HG03139 (cell line): ENCODE results near the gene DICER1.

ENCODE experiments used
- ATAC-seq: cut with Tn5 transposase; IDR thresholded peaks from one replicate; pipeline ENCODE4 v1.9.1; 2021; ENCODE audit not compliant: unreplicated experiment

DICER1 gene

DNA sequence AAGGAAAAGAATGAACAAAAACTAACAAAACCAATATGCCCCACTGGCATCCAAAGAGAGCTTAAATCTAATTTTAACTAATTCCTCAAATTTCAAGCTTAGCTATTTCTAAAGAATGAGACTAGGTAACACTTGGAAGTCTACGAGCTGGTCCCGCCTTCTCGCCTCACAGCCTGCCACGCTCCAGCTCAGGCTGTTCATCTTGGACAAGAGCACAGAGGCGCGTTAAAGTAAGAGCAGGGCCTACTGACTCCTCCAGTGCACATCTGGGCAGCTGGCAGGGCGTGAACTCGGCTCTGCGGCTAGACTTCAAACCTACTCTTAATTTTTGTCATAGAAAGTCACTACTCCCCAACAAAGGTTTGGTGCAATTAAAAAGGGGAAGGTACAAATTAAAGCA lies 64.6 kb downstream of the DICER1 start:
- no peak for ATAC-seq

DNA sequence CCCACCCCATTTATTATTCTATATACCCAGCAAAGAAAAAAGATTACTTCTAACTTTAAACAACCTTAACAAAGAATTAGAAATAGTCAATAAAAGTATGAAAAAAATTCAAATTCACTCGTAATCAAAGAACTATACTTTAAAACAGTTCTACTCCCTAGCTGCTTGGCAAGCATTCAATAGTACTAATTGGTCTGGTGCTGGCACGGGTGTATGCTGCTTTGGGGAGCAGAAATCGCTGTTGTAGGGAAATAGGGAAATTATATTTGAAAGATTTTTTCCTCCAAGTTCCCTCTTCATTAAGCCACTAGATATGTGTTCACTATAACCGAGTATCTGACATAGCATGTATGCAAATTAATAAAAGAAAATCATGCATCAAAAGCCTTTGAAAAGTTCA lies 65.7 kb downstream of the DICER1 start:
- no peak for ATAC-seq

DNA sequence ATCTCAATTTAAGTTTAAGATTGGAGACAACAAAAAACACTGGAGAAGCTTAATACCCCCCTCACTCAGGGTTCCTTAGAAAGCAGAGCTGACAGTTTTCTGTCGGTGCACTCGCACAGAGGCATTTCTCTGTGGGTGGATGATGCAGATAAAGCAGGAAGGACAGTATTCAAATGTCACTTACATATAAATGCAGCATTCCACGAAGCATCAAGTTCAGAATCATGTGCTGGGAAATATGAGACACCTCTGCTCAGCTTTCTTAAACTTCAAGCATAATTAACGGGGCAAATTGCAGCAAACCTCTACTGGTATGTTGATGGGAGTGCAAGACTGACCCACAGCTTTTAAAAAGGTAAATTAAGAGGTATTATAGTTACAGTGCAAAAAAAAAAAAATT lies 68.7 kb downstream of the DICER1 start:
- ATAC-seq, result no peak

DNA sequence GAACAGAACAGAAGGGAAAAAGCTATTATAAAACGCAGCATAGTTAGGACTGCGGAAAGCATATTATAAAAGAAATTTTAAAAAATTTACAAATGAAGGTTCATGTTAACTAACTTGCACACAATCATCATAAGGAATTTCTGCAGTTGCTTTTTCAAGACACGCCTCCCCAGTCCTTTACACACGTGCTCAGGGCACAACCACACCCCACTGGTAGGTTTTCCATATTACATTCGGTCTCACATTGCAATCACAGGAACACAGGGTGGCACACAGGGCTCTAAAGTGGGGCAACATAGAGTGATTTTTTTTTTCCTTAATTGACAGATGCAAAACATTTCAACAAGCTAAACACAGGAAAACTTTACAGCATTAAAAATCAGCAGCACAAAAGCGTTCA lies 69.7 kb downstream of the DICER1 start:
- no peak for ATAC-seq

DNA sequence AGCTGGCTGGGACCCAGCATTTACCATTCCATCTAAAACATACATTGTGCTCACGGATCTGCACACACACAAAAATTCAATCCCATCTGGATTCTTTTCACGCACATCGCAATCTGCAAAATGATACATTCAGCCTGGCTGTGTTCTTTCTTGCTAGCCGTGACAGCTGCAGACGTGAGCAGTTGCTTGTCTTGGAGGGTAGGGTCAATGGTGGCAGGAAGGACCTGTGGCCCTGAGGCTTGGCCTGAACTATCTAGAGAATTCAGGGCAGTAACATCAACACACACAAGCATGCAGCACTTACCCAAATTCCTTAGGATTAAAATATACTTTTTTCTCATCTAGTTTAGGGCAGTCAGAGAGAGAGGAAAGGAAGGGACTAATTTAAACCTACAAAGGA lies 72.0 kb downstream of the DICER1 start:
- ATAC-seq, result no peak

DNA sequence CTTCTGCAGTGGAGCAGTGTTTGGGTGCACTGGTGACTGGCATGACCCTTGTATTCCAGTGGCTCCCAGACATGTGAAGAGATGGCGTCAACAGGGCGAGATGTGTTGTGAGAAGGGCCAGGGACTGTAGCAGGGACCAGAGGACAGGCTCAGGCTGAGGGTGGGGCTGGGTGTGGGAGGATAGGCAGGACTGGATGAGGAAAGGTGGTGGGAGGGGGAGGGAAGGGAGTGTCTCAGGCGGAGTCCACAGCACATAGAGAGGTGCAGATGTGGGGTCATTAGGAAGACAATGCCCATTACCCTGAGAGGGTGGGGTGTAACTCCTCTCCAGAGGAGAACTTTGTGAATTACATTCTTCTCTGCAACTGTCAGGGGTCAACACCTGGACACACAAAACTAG lies 78.5 kb downstream of the DICER1 start:
- ATAC-seq, result no peak

DNA sequence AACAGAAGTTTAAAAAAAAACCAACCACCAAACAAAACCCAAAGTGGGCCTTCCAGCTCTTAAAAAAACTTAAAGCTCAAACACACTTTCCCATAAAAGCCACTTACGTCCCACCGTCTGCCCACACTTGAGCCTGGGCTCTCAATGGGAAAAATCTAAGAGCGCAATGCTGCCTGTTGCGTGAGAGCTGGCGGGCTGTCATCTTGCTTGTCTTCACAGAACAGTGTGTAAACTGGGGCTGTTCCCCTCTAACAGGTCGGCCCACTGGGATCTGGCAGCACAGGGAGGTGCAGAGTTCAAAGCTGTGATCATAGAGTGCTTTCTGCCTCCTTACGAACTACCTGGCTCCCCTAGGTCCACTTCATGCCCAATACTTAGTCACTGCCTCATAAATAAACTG lies 80.0 kb downstream of the DICER1 start:
- ATAC-seq, result no peak

DNA sequence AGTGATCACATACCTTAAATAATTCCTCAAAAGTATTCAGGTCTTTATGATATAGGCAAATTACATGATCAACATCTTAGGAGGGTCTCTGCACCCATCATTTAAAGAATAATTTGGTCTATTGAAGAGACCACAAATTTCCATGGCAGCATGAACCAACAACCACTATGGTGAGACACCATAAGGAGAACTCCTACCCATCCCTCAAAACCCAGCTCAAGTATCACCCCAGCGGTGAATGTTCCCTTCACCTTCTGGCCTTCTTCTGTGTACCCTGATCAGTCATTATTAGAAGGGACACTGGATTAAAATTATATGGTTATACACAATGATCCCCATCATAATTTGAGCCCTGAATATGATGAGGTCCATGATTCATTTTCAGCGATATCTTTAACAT lies 81.5 kb downstream of the DICER1 start:
- no peak for ATAC-seq

DNA sequence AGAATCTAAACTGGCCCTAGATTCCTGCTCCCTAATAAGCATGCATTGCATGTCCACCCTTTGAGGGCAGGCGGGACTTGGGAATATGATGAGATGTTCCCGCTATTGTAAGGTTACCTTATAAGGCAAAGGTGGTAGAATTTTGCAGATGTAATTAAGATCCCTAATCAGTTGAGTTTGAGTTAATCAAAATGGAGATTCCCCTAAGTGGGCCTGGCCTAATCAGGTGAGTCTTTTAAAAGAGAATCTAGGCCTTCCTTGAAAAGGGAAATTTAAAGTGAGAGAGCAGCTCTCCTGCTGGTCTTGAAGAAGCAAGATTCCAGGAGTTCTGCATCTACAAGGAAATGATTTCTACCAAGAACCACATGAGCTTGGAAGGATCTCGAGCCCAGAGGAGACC lies 83.4 kb downstream of the DICER1 start:
- ATAC-seq, result no peak

DNA sequence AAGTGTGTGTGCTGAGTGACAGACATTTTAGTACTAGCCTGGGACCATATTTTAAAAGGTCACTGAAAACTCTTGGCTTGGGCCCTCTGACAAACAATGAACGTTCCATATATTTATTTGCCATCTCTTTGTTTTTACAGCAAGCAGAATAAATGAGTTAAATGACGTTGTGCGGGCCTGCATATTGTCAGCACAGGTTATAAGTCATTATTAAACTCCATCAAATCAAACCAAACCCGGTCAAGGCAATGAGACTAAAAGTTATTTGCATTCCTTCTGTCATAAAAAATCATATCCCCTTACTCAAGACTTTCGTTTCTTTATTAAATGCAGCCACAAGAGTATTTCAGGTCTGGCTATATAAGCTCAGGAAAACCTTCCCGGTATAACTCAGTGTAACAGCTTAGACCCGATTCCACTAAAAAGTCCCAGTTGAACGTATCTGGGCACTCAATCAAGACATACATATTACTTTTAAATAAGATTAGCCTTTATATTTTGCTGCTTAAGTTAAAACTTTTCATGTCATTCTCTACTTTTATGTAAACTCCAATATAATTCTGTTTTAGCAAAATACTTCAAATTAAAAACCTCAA lies 84.9 kb downstream of the DICER1 start:
- no peak for ATAC-seq

DNA sequence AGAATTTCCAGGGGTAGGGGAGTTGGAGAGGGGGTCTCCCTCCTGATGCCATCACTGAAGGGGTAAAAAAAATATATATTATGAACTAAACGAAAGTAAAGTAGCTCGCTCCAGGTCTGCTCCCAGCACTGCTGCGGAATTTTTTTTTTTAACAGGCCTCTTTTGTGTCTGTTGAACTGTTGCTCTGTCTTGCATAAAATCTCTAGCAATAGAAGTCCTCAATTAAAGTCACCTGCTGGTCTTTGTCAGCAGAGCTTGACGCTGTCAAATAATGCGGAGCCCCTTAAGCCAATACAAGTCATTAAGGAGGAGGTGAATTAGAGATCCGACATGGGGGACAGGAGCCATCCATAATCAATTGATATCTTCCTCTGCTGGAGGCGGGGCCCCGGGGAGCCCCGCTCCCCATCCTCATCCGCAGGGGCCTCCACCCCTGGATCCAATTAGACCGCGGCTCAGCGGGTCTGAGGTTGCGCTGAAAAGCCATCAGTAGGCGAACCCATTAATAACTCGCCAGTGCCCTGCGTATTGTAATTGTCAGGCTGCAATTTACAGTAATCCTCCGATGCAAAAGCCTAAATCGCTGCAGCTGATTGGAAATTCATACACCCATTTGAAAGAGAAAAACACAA lies 85.6 kb downstream of the DICER1 start:
- ATAC-seq, result no peak

DNA sequence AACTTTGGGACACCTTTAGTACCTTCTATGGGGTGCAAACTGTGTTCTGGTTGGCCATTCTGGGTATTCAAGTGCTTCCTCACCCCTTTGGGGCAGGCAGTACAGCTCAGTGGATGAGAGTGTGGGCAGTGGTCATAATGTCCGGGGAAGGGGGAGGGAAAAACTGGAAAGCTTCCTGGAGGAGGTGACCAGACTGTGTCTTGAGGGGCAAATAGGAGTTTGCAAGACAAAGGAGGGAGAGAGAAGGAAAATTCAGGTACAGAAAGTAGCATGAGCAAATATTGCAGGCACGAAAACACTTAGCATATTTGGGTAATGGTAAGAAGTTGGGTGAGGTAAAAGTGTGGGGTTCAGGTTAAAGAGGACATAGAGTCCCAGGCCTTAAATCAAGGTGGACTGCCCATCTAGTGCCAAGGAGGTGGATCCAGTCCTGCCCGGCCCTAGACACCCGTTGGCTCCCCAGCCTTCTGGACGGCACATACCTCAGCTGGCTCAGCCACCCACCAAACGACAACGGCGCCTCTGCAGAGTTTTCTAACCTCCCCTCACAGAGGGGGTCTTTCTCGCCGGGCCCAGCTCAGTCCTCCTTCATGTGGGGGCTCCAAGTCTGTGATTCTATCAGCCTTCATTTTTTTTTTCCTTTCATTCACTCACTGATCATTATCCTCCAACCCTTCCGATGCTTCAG lies 86.4 kb downstream of the DICER1 start:
- no peak for ATAC-seq

DNA sequence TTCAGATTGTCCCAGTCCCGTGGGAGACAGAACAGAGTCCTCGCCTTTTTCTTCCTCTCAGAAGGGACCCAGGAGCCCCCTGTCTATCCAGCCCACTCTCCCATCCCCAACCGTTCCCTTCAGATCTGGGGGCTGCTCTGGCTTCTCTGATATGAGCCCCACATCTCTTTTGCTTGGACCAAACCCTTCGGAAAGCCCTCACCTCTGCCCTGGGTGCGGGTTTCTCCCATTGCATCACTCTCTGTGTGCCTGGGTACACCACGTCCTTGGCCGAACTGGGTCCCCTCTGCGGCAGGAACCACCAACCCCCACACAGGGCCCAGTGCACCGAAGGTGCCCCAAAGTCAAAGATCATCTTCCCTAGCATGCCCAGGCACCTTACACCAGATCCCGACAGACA lies 87.8 kb downstream of the DICER1 start:
- ATAC-seq, result no peak

DNA sequence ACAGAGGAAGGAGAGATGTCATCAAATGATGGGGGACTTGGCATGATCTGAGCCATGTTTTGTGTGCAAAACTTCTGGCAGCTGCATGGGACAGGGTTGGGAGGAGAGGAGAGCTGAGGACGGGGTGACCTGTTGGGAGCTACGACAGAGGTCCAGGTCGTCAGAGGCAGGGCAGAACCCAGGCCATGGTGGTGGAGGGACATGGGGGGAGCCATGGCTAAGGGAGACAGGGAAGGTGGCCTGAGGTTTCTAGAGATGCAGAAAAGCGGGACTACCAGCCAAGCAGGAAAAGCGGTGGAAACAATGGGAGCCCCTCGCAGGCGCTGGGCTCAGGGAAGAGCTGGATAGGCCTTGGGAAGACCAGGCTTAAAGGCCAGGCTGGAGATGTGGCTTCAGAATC lies 88.3 kb downstream of the DICER1 start:
- no peak for ATAC-seq

DNA sequence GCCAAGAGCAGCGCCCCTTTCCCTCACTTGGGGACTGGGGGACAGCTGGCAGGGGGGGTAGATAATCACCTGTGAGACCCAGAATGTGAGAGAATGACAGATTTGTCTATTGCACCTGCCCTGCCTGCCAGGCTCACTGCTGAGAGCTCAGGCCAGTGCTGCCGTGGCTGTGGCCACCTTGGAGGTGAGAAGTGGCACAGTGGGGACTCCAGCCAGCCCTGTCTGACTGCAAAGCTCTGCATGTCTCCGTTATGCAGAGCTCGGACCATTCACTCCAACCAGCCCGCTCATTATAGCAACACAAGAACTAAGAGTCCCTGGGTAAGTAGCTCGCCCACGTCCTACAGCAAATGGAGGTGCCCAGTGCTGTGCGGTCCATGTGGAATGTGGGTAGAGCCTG lies 88.8 kb downstream of the DICER1 start:
- ATAC-seq, result no peak

DNA sequence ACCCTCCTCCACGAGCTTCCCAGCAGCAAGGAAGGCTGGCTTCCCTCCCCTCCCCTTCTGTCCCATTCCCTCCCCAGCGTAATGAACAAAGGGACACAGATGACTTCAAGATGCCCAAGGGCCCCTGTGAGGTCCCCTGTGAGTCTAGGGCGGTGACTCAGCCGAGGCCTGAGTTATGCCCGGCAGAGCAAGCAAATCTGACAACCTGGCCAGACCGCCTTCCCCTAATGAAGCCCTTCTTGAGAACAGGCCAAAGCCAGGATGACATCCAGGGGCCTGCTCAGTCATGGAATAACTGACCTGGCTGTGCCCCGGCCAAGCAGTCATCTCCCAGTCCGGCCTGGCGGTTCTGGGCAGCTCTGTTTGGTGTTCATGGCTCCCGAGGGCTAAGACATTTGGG lies 89.2 kb downstream of the DICER1 start:
- no peak for ATAC-seq

DNA sequence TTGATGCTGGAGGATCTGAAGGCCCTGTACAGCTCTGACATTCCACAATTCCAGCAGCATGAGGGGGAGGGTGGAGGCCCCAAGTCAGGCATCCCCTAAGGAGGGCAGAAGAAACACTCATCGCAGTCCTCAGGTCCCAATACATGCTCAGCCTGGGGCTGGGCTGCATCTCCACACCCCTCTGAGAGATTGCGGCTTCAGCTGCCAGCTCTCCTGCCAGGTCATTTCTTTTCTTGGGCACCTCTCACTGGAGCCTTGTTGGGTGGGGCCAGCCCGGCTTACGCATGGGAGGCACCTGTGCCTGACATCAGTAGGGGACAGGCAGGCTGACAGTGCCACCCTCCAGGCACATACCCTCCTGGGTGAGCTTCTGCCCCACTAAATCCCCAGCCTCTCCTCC lies 89.8 kb downstream of the DICER1 start:
- no peak for ATAC-seq

DNA sequence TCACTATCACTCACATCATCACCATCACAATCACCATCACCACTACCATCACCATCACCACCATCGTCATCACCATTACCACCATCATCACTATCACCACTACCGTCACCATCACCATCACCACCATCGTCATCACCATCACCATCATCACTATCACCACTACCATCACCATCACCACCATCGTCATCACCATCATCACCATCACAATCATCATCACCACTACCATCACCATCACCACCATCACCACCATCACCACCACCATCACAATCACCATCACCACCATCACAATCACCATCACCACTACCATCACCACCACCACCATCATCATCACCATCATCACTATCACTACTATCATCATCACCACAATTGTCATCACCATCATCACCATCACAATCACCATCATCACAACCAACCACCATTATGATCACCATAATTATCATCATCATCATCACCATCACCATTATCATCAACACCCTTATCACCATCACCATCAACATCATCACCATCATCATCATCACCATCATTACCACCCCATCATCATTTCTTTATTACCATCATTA lies 90.8 kb downstream of the DICER1 start:
- ATAC-seq, result no peak

DNA sequence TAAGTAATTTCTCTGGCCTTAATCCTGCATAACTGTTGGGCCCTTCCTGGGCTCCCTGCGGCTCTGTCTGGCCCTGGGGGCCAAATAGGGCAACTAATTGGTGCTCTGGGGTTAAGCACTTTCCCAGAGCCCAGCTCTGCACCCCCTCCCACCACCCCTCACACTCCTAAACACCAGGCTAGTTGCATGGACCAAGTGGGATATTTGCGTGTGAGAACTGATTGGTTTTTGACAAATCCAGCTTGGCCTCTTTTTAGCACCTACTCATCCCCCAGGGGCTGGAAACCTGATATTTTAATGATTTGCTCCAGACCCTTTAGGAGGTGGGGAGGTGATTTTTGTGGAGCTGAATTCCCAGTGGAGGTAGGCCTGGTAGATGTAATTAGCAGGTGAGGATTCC lies 91.9 kb downstream of the DICER1 start:
- ATAC-seq, result no peak

DNA sequence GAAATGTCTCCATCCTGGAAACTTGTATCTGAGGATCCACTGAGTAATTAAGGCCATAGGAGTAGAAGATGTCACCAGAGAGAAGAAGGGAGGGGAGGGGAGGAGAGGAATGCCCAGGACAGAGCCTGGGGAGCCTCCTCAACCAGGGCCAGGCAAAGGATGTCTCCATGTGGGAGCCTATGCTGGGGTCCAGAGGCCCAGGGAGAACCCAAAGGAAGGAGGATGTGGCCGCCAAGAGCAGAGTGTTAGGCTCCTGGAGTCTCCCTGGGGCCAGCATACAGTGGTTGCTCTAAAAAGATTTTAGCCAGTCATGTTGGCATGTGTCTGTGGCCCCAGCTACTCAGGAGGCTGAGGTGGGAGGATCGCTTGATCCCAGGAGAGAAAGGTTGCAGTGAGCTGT lies 92.6 kb downstream of the DICER1 start:
- no peak for ATAC-seq

DNA sequence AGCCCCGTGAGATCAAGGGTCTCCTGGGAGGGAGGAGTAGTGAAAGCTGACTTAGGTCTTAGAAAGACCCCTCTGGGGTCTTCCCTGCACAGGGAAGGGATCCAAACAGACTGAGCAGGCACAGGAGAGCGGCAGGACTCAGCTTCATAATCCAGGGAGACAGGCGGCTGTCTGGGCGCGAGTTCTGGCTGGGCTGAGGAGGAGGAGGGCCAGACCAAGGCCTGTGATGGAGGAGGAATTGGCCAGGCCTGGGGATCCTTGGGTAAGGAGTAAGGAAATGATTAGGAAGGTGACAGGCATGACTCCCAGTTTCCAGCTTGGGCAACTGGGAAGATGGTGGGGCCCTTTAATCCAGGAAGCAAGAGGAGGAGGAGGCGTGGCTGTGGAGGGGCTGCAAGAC lies 93.1 kb downstream of the DICER1 start:
- no peak for ATAC-seq

DNA sequence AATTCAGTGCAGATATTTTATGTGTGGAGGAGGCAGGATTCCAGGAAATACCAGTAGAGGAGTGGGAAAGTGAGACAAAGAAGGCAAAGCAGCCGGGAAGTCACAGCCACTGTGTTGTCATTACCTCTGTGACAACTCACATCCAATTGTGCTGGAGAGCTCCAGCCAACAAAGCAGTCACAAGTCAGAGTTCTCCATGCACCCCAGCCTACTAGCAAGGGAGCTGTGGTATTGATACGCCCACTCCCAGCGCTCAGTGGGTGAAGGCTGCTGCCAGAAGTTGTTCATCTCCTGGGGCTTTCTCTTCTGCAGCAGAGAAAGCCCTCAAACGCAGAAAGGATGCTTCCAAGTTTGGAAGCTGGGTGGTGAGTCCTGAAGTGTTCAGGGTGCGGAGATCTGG lies 93.9 kb downstream of the DICER1 start:
- no peak for ATAC-seq
